ENCODE data around the gene EME1.

DNA sequence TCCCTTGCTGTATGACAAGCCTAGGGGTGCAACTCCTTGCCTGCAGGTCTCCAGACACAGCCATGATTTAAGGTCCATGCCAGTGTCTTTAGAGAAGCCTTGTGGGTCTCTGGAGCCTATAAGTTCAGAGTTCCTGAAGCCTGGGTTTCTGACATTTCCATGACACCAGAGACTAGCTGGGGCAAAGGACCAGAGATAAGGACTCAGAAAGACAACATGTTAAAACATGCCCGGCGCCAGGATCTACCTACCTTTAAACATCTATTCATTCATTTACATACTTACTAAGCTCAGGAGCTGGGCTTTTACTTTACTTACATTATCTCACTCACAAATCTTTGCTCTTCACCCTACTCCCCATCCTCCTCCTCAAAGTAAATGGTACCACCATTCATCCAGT is 1.5 kb upstream of the EME1 start:
- TF ChIP-seq ZNF274 (IDR thresholded peaks at IDR 0.05; ENCODE audit: low read depth, low read length), result no peak
- no peak for TF ChIP-seq YY1 (IDR thresholded peaks at IDR 0.05; ENCODE audit: insufficient read depth, insufficient read length)
